GM19240 (cell line): ENCODE measurements around the gene SPNS1.
"Not testable (repeated sequence)": the region's sequence is repeated elsewhere in the genome, so short reads cannot be mapped to it uniquely, and the experiment has no call there.

ENCODE experiments used
- DNase-seq: peaks from one replicate; pipeline ENCODE4 v3.0.0; 2011; ENCODE audit warnings: low spot score; ENCODE audit not compliant: insufficient read length

Gene SPNS1

GRCh38 chr16:28987170-28987853, 12.7 kb downstream of the SPNS1 start:
- no peak for DNase-seq

- no peak for DNase-seq
These were observed 14.8 kb downstream of the SPNS1 start for GRCh38 chr16:28989363-28989762.

- no peak for DNase-seq
These were observed 15.9 kb downstream of the SPNS1 start for GRCh38 chr16:28990375-28991040.

- DNase-seq: no peak
These were observed 17.1 kb downstream of the SPNS1 start for GRCh38 chr16:28991687-28992086.

GRCh38 chr16:28992496-28992895, 17.9 kb downstream of the SPNS1 start:
- DNase-seq: no peak

GRCh38 chr16:28998837-28999236, 24.3 kb downstream of the SPNS1 start:
- DNase-seq: no peak

- no peak for DNase-seq
These were observed 25.0 kb downstream of the SPNS1 start for GRCh38 chr16:28999577-28999976.

GRCh38 chr16:29000019-29000418, 25.4 kb downstream of the SPNS1 start:
- DNase-seq: no peak

GRCh38 chr16:29004496-29005139, 30.0 kb downstream of the SPNS1 start:
- DNase-seq: not testable (repeated sequence)

- no peak for DNase-seq
These were observed 33.4 kb downstream of the SPNS1 start for GRCh38 chr16:29007730-29008593.

- no peak for DNase-seq
These were observed 34.7 kb downstream of the SPNS1 start for GRCh38 chr16:29009050-29009837.

- DNase-seq: no peak
These were observed 35.2 kb downstream of the SPNS1 start for GRCh38 chr16:29009838-29010166.

- DNase-seq: no peak
These were observed 36.5 kb downstream of the SPNS1 start for GRCh38 chr16:29011112-29011511.

GRCh38 chr16:29011851-29012250, 37.3 kb downstream of the SPNS1 start:
- DNase-seq: no peak

- no peak for DNase-seq
These were observed 38.5 kb downstream of the SPNS1 start for GRCh38 chr16:29012913-29013553.

GRCh38 chr16:29014561-29015069, 40.0 kb downstream of the SPNS1 start:
- no peak for DNase-seq

- DNase-seq: no peak
These were observed 47.6 kb downstream of the SPNS1 start for GRCh38 chr16:29022196-29022595.

- DNase-seq: no peak
These were observed 49.0 kb downstream of the SPNS1 start for GRCh38 chr16:29023279-29024277.

GRCh38 chr16:29024278-29024677, 49.7 kb downstream of the SPNS1 start:
- DNase-seq: no peak
